OCI-LY7 (cell line): ENCODE results near the gene KEL. TPM values are rescaled to one million over a fixed set of nuclear protein-coding genes. Genes with fewer than 3 reads are reported as not detected.

Experiments
- BruUV-seq: library from RNA; stranded (reverse); fragments of 400-500 nt; replicated peaks from 2 replicates; lab custom pipeline; 2021; lab: Mats Ljungman, UMichigan
- CTCF ChIA-PET: fragments of 300-600 bp; sonication (Branson Sonifier 250); formaldehyde crosslinking; loops from one replicate; lab custom pipeline; 2022; ENCODE audit warnings: antibody characterized with exemption; ENCODE audit not compliant: unreplicated experiment; lab: Charles Lee
- POLR2A ChIA-PET: fragments of 300-600 bp; sonication (Branson Sonifier 250); formaldehyde crosslinking; loops from one replicate; lab custom pipeline; 2022; ENCODE audit warnings: antibody characterized with exemption; lab: Charles Lee
- DNase-seq: peaks from one replicate; pipeline ENCODE4 v3.0.0-alpha.2; 2015; ENCODE audit warnings: low spot score
- H2AFZ ChIP-seq: fragments of 200-600 bp; sonication (generic), shearing (Covaris generic); 2 replicates; pipeline ENCODE4 v1.6.1; 2014; ENCODE audit warnings: mild to moderate bottlenecking, antibody characterized with exemption, low read length, moderate library complexity
- H3K27ac ChIP-seq: fragments of 200-600 bp; sonication (generic); 2 replicates; pipeline ENCODE4 v1.5.1; 2014; ENCODE audit warnings: mixed run types, low read depth, mild to moderate bottlenecking, moderate library complexity, low read length, inconsistent platforms; ENCODE audit not compliant: poor library complexity, severe bottlenecking
- H3K36me3 ChIP-seq: fragments of 200-600 bp; sonication (generic); 2 replicates; pipeline ENCODE4 v1.6.1; 2014; ENCODE audit warnings: mild to moderate bottlenecking, antibody characterized with exemption, low read length, moderate library complexity, mixed read lengths; ENCODE audit not compliant: insufficient read depth
- H3K4me1 ChIP-seq: fragments of 200-600 bp; sonication (generic); 2 replicates; pipeline ENCODE4 v1.5.1; 2014; ENCODE audit warnings: mild to moderate bottlenecking, low read length; ENCODE audit not compliant: insufficient read depth, poor library complexity, severe bottlenecking
- H3K4me2 ChIP-seq: fragments of 200-600 bp; sonication (generic); 2 replicates; pipeline ENCODE4 v1.6.1; 2014; ENCODE audit warnings: mild to moderate bottlenecking, low read length
- H3K4me3 ChIP-seq: fragments of 200-600 bp; sonication (generic); 2 replicates; pipeline ENCODE4 v1.5.1; 2014; ENCODE audit warnings: mild to moderate bottlenecking, low read depth, low read length; ENCODE audit not compliant: poor library complexity, severe bottlenecking
- H3K79me2 ChIP-seq: fragments of 200-600 bp; sonication (generic); 2 replicates; pipeline ENCODE4 v1.6.1; 2016; ENCODE audit warnings: low read depth, mild to moderate bottlenecking, low read length, moderate library complexity, mixed read lengths; ENCODE audit not compliant: insufficient read depth
- H3K9me2 ChIP-seq: fragments of 200-600 bp; sonication (generic); 2 replicates; pipeline ENCODE4 v1.6.1; 2016; ENCODE audit warnings: mild to moderate bottlenecking, low read length, mixed read lengths; ENCODE audit not compliant: insufficient read depth
- H3K9me3 ChIP-seq: fragments of 200-600 bp; sonication (generic); 2 replicates; pipeline ENCODE4 v1.6.1; 2014; ENCODE audit warnings: mild to moderate bottlenecking, mixed run types, low read length, mixed read lengths
- H4K20me1 ChIP-seq: fragments of 200-600 bp; sonication (generic); 2 replicates; pipeline ENCODE4 v1.6.1; 2014; ENCODE audit warnings: mild to moderate bottlenecking, antibody characterized with exemption, low read length, moderate library complexity, mixed read lengths; ENCODE audit not compliant: insufficient read depth
- CTCF ChIP-seq: fragments of 200-600 bp; sonication (generic); conservative IDR thresholded peaks from 2 replicates; pipeline ENCODE4 v1.5.1; 2014; ENCODE audit warnings: mild to moderate bottlenecking, antibody characterized with exemption, low read length, moderate library complexity, mixed read lengths
- EZH2phosphoT487 ChIP-seq: fragments of 200-600 bp; sonication (generic); IDR thresholded peaks from 2 replicates; pipeline ENCODE4 v1.6.1; 2018; ENCODE audit warnings: low read depth, borderline replicate concordance, mild to moderate bottlenecking, mixed run types, antibody characterized with exemption, low read length, moderate library complexity, mixed read lengths
- intact Hi-C: fragments of 100-400 bp; cut with micrococcal nuclease; formaldehyde crosslinking; loops from one replicate; pipeline ENCODE4 v1.10.0; 2022; ENCODE audit not compliant: unreplicated experiment
- total RNA-seq, 2 experiments: library from RNA; depleted of rRNA in 1 of 2; stranded (reverse); fragments of >200 nt in 1 of 2; shearing (Covaris generic) in 1 of 2; gene quantifications; 2 replicates each; pipeline ENCODE4 v1.2.3, GENCODE V29; 2014 to 2022

The KEL gene
- total RNA-seq, 2 experiments from 2014 or later: 1.5 to 2.2 TPM

DNA sequence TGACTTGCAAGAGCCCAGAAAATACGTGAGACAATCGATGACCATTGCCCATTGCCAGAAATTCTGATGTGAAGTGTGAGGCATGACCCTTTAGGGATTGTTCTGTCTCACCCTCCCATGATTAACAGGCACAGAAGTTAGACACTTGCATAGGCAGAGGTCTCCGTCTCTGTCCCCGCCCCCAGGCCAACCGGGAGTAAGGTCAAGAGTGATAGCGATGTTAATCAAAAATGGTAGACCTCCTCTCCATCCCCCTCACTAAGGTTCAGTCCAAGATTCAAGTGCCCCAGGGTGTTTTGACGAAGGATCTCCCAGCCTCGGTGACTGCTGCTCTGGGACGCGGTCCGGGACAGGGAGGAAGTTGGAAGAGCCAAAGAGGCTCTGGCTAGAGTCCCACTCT, 53.9 kb downstream of the KEL start:
- ChIA-PET CTCF (no interaction called here), POLR2A (no interaction called here)
- no TSS peak for BruUV-seq
- Histone ChIP-seq H2AFZ (no peak overlapping the region), H3K9me2 (no peaks in the 10 kb centered on the region), H3K4me1 (no peaks in the 10 kb centered on the region), H3K9me3 (peaks cover 12% of the 10 kb centered on the region; the same call in 1 of the 2 replicates), H3K4me3 (no peak overlapping the region), H3K27ac (no peak overlapping the region), H3K4me2 (no peak overlapping the region), H3K79me2 (no peaks in the 10 kb centered on the region), H4K20me1 (no peaks in the 10 kb centered on the region), H3K36me3 (no peaks in the 10 kb centered on the region)
- DNase-seq: no peak
- TF ChIP-seq EZH2phosphoT487 (no peak), CTCF (no peak)
- intact Hi-C loops: no loop called here

- no peak overlapping the region for H3K27ac ChIP-seq
- H3K9me2 ChIP-seq: no peaks in the 10 kb centered on the region
- POLR2A ChIA-PET: no interaction called here
- H3K4me2 ChIP-seq: no peak overlapping the region
- H3K4me1 ChIP-seq: no peaks in the 10 kb centered on the region
- H4K20me1 ChIP-seq: no peaks in the 10 kb centered on the region
- no peaks in the 10 kb centered on the region for H3K36me3 ChIP-seq
- TF ChIP-seq CTCF (no peak), EZH2phosphoT487 (no peak)
- H3K4me3 ChIP-seq: no peak overlapping the region
- intact Hi-C loops: no loop called here
- H2AFZ ChIP-seq: no peak overlapping the region
- H3K9me3 ChIP-seq: peaks cover 12% of the 10 kb centered on the region; the same call in 1 of the 2 replicates
- CTCF ChIA-PET: no interaction called here
- no peaks in the 10 kb centered on the region for H3K79me2 ChIP-seq
- no peak for DNase-seq
- BruUV-seq: no TSS peak
Measured at GRCh38 chr7:142906643-142907042, 55.5 kb downstream of the KEL start.

DNA sequence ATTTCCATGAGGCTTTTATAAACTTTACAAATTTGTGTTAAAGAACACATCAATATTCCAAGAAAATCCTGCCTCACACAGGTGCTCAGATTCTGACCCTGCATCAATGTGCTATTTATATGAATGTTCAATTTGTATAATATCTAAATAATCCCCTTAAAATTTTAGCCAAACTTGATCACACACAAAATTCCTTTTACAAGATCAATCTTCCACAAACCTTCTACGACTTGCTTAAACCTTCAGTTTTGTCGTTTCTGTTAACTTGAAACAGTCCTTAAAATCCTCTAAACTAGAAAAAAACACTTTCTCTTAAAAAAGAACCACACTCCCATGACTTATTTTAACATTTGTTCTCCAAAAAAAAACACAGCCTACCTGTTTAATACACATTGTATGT, 56.4 kb downstream of the KEL start:
- H3K9me3 ChIP-seq: peaks cover 12% of the 10 kb centered on the region; the same call in 1 of the 2 replicates
- no peak overlapping the region for H2AFZ ChIP-seq
- H3K4me1 ChIP-seq: no peaks in the 10 kb centered on the region
- TF ChIP-seq EZH2phosphoT487 (no peak), CTCF (no peak)
- H3K27ac ChIP-seq: no peak overlapping the region
- no TSS peak for BruUV-seq
- H3K4me2 ChIP-seq: no peak overlapping the region
- no peak overlapping the region for H3K4me3 ChIP-seq
- DNase-seq: no peak
- no peaks in the 10 kb centered on the region for H3K79me2 ChIP-seq
- POLR2A ChIA-PET: no interaction called here
- no peaks in the 10 kb centered on the region for H4K20me1 ChIP-seq
- no peaks in the 10 kb centered on the region for H3K36me3 ChIP-seq
- H3K9me2 ChIP-seq: no peaks in the 10 kb centered on the region
- intact Hi-C loops: no loop called here
- CTCF ChIA-PET: no interaction called here
